Spleen (tissue), 7 donors: Measurements from ENCODE around the gene ABTB1.

Experiments used
- POLR2A ChIP-seq, 3 donors: fragments of 450-650 bp; IDR thresholded peaks; one replicate each; pipeline ENCODE4 v1.5.1; 2017; ENCODE audit warnings: antibody characterized with exemption in 3 of 3, mild to moderate bottlenecking in 1 of 3
- POLR2AphosphoS5 ChIP-seq, 3 donors: sonication (generic); formaldehyde crosslinking; IDR thresholded peaks; one replicate each; pipeline ENCODE4 v1.5.1; 2017; ENCODE audit warnings: antibody characterized with exemption in 3 of 3
- TF ChIP-seq, protein P1 (sequence below), 11 experiments: fragments of 200-600 bp in 7 of 11; fragments of 450-650 bp in 4 of 11; sonication (generic) in 4 of 11; IDR thresholded peaks in 8 of 11; conservative IDR thresholded peaks in 3 of 11; 1 replicate in 7 of 11; 2 replicates in 4 of 11; pipeline versions ENCODE4 v1.4.0 to v1.8.0; 2016 to 2021; ENCODE audit warnings: antibody characterized with exemption in 11 of 11, inconsistent platforms in 4 of 11, mild to moderate bottlenecking in 1 of 11
- donor health status: DM: no; HTN: no; CAD: no; lungs with moderate emphysema.
- donor health status: DM: no; HTN: no; CAD: no.
- donor health status: DM: no; HTN: no; CAD: no.

DNA sequence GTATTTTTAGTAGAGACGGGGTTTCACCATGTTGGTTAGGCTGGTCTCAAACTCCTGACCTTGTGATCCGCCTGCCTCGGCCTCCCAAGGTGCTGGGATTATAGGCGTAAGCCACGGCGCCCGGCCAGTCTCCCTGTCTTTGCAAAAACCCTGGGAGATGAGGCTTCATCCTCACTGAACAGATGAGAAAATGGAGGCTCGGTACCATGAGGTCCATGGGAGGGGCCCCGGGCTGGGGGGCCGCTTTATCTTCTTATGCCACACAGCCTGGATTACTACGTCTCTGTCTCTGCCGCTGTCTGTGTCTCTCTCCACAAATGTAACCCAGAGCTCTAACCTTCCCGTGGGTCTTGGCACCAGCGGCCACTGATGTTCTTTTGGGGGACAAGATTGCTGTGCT lies 39.1 kb downstream of the ABTB1 start:
- TF ChIP-seq, protein P1, sequence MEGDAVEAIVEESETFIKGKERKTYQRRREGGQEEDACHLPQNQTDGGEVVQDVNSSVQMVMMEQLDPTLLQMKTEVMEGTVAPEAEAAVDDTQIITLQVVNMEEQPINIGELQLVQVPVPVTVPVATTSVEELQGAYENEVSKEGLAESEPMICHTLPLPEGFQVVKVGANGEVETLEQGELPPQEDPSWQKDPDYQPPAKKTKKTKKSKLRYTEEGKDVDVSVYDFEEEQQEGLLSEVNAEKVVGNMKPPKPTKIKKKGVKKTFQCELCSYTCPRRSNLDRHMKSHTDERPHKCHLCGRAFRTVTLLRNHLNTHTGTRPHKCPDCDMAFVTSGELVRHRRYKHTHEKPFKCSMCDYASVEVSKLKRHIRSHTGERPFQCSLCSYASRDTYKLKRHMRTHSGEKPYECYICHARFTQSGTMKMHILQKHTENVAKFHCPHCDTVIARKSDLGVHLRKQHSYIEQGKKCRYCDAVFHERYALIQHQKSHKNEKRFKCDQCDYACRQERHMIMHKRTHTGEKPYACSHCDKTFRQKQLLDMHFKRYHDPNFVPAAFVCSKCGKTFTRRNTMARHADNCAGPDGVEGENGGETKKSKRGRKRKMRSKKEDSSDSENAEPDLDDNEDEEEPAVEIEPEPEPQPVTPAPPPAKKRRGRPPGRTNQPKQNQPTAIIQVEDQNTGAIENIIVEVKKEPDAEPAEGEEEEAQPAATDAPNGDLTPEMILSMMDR (IDR thresholded peaks at IDR 0.05 in 8 of 11, conservative IDR thresholded peaks at IDR 0.05 in 3 of 11): no peak
- TF ChIP-seq POLR2AphosphoS5 (IDR thresholded peaks at IDR 0.05): no peak
- TF ChIP-seq POLR2A (IDR thresholded peaks at IDR 0.05): no peak
